SU-DHL-6 (cell line): ENCODE measurements around the gene CASK.

Source experiments
- H2AFZ ChIP-seq: fragments of 200-600 bp; sonication (generic); 2 replicates; pipeline ENCODE4 v1.6.1; 2014; ENCODE audit warnings: low read depth, mild to moderate bottlenecking, moderate library complexity, mixed read lengths, antibody characterized with exemption, low read length; ENCODE audit not compliant: severe bottlenecking
- H3F3A ChIP-seq: fragments of 200-600 bp; shearing (Covaris generic); 2 replicates; pipeline ENCODE4 v1.6.0; 2016; ENCODE audit warnings: antibody characterized with exemption, mild to moderate bottlenecking; ENCODE audit not compliant: insufficient read depth
- H3K27ac ChIP-seq: fragments of 200-600 bp; sonication (generic); 2 replicates; pipeline ENCODE4 v1.5.1; 2016; ENCODE audit warnings: low read depth, mild to moderate bottlenecking, low read length, moderate library complexity, mixed read lengths
- H3K27me3 ChIP-seq: fragments of 200-600 bp; sonication (generic), shearing (Covaris generic); 2 replicates; pipeline ENCODE4 v1.6.0; 2014; ENCODE audit warnings: mild to moderate bottlenecking, low read length
- H3K36me3 ChIP-seq: fragments of 200-600 bp; sonication (generic); 2 replicates; pipeline ENCODE4 v1.6.1; 2014; ENCODE audit warnings: mild to moderate bottlenecking, low read length, mixed read lengths
- H3K4me2 ChIP-seq: fragments of 300-600, 200-600 bp; shearing (Covaris generic), sonication (generic); 2 replicates; pipeline ENCODE4 v1.6.0; 2014; ENCODE audit warnings: low read length, low read depth, mild to moderate bottlenecking; ENCODE audit not compliant: poor library complexity, severe bottlenecking
- H3K4me3 ChIP-seq: fragments of 200-600 bp; sonication (generic); 2 replicates; pipeline ENCODE4 v1.5.1; 2014; ENCODE audit warnings: antibody characterized with exemption, low read length, mild to moderate bottlenecking, mixed read lengths; ENCODE audit not compliant: insufficient read depth, poor library complexity, severe bottlenecking
- H3K79me2 ChIP-seq: fragments of 200-600 bp; sonication (generic); 2 replicates; pipeline ENCODE4 v1.6.1; 2014; ENCODE audit warnings: mild to moderate bottlenecking, low read length, moderate library complexity; ENCODE audit not compliant: insufficient read depth
- H3K9ac ChIP-seq: fragments of 200-600 bp; sonication (generic); 2 replicates; pipeline ENCODE4 v1.7.0; 2014; ENCODE audit warnings: mild to moderate bottlenecking, low read length
- H3K9me2 ChIP-seq: fragments of 200-600 bp; sonication (generic); replicated peaks from 2 replicates; pipeline ENCODE4 v1.6.1; 2014; ENCODE audit warnings: low read length; ENCODE audit not compliant: insufficient read depth
- H3K9me3 ChIP-seq: fragments of 200-600 bp; sonication (generic); 2 replicates; pipeline ENCODE4 v1.6.1; 2014; ENCODE audit warnings: low read length, mixed read lengths; ENCODE audit not compliant: insufficient read depth
- H4K20me1 ChIP-seq: fragments of 200-600 bp; sonication (generic); 2 replicates; pipeline ENCODE4 v1.6.1; 2014; ENCODE audit warnings: low read depth, mild to moderate bottlenecking, antibody characterized with exemption, low read length, moderate library complexity, mixed read lengths
- EZH2phosphoT487 ChIP-seq: fragments of 200-600 bp; sonication (generic), shearing (Covaris generic); conservative IDR thresholded peaks from 2 replicates; pipeline ENCODE4 v1.6.1; 2018; ENCODE audit warnings: mild to moderate bottlenecking, antibody characterized with exemption, low read length, moderate library complexity, mixed read lengths
- TF ChIP-seq, protein P1 (sequence below): fragments of 200-600 bp; sonication (generic); IDR thresholded peaks from one replicate; pipeline ENCODE4 v1.5.1; 2017; ENCODE audit warnings: antibody characterized with exemption, mild to moderate bottlenecking, low read length, moderate library complexity; ENCODE audit not compliant: insufficient read depth, poor library complexity, severe bottlenecking

Gene CASK

DNA sequence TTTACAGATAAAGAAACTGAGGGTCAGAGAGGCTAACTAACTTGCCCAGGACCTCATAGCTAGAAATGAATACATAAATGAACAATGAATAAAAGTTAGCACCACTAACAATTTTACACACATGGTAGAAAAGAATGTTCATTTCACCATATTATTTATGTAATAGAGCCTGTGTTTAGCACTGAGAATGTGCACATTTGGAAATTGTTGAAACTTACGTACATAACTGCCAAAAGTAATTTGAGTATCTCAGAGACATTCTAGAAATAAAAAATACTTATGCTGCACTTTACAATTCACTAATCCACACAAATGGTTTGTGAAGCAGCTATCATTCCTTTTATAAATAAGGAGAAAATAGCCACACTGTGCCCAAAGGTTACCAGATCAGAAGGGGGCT lies 9.9 kb downstream of the CASK start:
- no peaks in the 10 kb centered on the region for H3K36me3 ChIP-seq
- H3K4me3 ChIP-seq, result no peak overlapping the region
- H3K79me2 ChIP-seq, result peaks cover 68% of the 10 kb centered on the region
- no peaks in the 10 kb centered on the region for H3K27me3 ChIP-seq
- no peaks in the 10 kb centered on the region for H3F3A ChIP-seq
- no peaks in the 10 kb centered on the region for H4K20me1 ChIP-seq
- no peak overlapping the region for H3K9ac ChIP-seq
- no peaks in the 10 kb centered on the region for H3K9me3 ChIP-seq
- H3K9me2 ChIP-seq, result no peaks in the 10 kb centered on the region
- H2AFZ ChIP-seq, result no peak overlapping the region
- no peak for TF ChIP-seq EZH2phosphoT487
- TF ChIP-seq, protein P1, sequence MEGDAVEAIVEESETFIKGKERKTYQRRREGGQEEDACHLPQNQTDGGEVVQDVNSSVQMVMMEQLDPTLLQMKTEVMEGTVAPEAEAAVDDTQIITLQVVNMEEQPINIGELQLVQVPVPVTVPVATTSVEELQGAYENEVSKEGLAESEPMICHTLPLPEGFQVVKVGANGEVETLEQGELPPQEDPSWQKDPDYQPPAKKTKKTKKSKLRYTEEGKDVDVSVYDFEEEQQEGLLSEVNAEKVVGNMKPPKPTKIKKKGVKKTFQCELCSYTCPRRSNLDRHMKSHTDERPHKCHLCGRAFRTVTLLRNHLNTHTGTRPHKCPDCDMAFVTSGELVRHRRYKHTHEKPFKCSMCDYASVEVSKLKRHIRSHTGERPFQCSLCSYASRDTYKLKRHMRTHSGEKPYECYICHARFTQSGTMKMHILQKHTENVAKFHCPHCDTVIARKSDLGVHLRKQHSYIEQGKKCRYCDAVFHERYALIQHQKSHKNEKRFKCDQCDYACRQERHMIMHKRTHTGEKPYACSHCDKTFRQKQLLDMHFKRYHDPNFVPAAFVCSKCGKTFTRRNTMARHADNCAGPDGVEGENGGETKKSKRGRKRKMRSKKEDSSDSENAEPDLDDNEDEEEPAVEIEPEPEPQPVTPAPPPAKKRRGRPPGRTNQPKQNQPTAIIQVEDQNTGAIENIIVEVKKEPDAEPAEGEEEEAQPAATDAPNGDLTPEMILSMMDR, result no peak
- no peak overlapping the region for H3K27ac ChIP-seq
- no peak overlapping the region for H3K4me2 ChIP-seq

DNA sequence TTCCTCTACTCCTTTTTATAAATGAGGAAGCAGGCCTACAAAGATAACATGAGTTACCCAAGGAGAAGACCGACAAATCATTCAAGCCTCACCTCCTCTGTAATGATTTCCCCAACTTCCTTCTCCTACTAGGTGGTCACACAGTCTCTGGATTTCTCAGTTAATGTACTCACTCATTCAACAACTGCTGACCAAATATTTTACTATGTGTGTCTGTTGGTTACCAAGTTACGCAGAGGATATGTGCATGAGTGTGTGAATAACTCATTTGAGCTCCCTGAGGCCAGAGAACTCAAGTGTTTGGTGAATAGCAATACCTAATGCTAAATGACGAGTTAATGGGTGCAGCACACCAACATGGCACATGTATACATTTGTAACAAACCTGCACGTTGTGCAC lies 10.4 kb downstream of the CASK start:
- Histone ChIP-seq H2AFZ (no peak overlapping the region), H3K27me3 (no peaks in the 10 kb centered on the region), H3K4me2 (no peak overlapping the region), H3K79me2 (peaks cover 68% of the 10 kb centered on the region), H3F3A (no peaks in the 10 kb centered on the region), H3K36me3 (no peaks in the 10 kb centered on the region), H3K9me3 (no peaks in the 10 kb centered on the region), H3K9ac (no peak overlapping the region), H4K20me1 (no peaks in the 10 kb centered on the region), H3K27ac (no peak overlapping the region), H3K9me2 (no peaks in the 10 kb centered on the region), H3K4me3 (no peak overlapping the region)
- TF ChIP-seq, protein P1, result no peak
- no peak for TF ChIP-seq EZH2phosphoT487

DNA sequence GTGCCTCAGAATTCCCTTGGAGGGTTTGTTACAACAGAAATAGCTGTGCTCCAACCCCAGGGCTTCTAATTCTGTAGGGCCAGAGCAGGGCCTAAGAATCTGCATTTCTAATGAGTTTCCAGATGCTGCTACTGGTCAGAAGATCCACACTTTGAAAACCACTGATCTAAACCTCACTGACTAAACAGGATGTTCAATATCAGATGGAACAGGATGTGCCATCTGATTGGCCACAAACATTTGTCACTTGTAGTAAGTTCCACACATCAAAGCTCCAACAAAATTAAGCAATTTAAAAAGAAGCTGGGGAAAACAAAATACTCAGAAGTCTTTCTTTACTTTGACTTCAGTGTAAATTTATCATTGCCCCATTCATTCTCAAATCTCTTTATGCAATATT lies 14.3 kb downstream of the CASK start:
- no peaks in the 10 kb centered on the region for H3F3A ChIP-seq
- H2AFZ ChIP-seq, result no peak overlapping the region
- H3K9me3 ChIP-seq, result no peaks in the 10 kb centered on the region
- peaks cover 70% of the 10 kb centered on the region for H3K79me2 ChIP-seq
- H3K9ac ChIP-seq, result no peak overlapping the region
- no peaks in the 10 kb centered on the region for H3K36me3 ChIP-seq
- no peaks in the 10 kb centered on the region for H3K27me3 ChIP-seq
- TF ChIP-seq, protein P1, result no peak
- no peak for TF ChIP-seq EZH2phosphoT487
- H3K4me2 ChIP-seq, result no peak overlapping the region
- no peak overlapping the region for H3K4me3 ChIP-seq
- H3K9me2 ChIP-seq, result no peaks in the 10 kb centered on the region
- H3K27ac ChIP-seq, result no peak overlapping the region
- no peaks in the 10 kb centered on the region for H4K20me1 ChIP-seq
